Vagina (tissue), 2 donors: ENCODE measurements around the gene CENPF.
"Not testable (repeated sequence)": the region's sequence is repeated elsewhere in the genome, so short reads cannot be mapped to it uniquely, and the experiment has no call there.

Source experiments
- CTCF ChIP-seq, 3 experiments: fragments of 450-650 bp in 2 of 3; fragments of 200-600 bp in 1 of 3; sonication (generic) in 1 of 3; IDR thresholded peaks; one replicate each; pipeline ENCODE4 v1.5.1; 2017 to 2019; ENCODE audit warnings: antibody characterized with exemption in 3 of 3, mild to moderate bottlenecking in 2 of 3, moderate library complexity in 2 of 3
- POLR2A ChIP-seq, 2 donors: fragments of 450-650 bp; IDR thresholded peaks; one replicate each; pipeline ENCODE4 v1.6.1; 2017; ENCODE audit warnings: antibody characterized with exemption in 2 of 2, mild to moderate bottlenecking in 2 of 2, moderate library complexity in 2 of 2
- POLR2AphosphoS5 ChIP-seq, 2 donors: sonication (generic); formaldehyde crosslinking; IDR thresholded peaks; one replicate each; pipeline ENCODE4 v1.9.0; 2017; ENCODE audit warnings: antibody characterized with exemption in 2 of 2, mild to moderate bottlenecking in 2 of 2, low read depth in 1 of 2; ENCODE audit not compliant: insufficient read depth in 1 of 2

- TF ChIP-seq CTCF (IDR thresholded peaks at IDR 0.05); POLR2A (IDR thresholded peaks at IDR 0.05); POLR2AphosphoS5 (IDR thresholded peaks at IDR 0.05; ENCODE audit: insufficient read depth in 1 of 2, low read depth in 1 of 2): not testable (repeated sequence)
Observed at GRCh38 chr1:214591918-214592317, 11.1 kb upstream of the CENPF start.
